ENCODE data around the gene SLFN14. TPM values are rescaled to one million over a fixed set of nuclear protein-coding genes. Genes with fewer than 3 reads are reported as not detected.

Gene SLFN14
- total and polyA plus RNA-seq, 2 of the 4 experiments (the other 2 are of a cell fraction), result not detected

- Histone ChIP-seq H3K9me3 (ENCODE audit: control insufficient read depth, insufficient read depth, low read length) (no peaks in the 10 kb centered on the region), H3K4me3 (ENCODE audit: insufficient read depth, low read depth, low read length) (no peak overlapping the region), H2AK9ac (replicated peaks; ENCODE audit: low read depth, low read length, poor library complexity) (no peak overlapping the region), H4K20me1 (ENCODE audit: insufficient read depth, low read length) (no peaks in the 10 kb centered on the region), H4K5ac (ENCODE audit: low read depth, low read length) (no peak overlapping the region), H3K9me1 (ENCODE audit: insufficient read depth, low read length) (no peaks in the 10 kb centered on the region), H3K36me3 (ENCODE audit: control insufficient read depth, insufficient read depth, low read length) (no peaks in the 10 kb centered on the region), H3K56ac (ENCODE audit: extremely low read depth, insufficient read depth, low read length) (no peak overlapping the region), H2AK5ac (ENCODE audit: low read depth, low read length) (no peak overlapping the region), H3K18ac (ENCODE audit: low read depth, low read length) (no peak overlapping the region), H2BK20ac (ENCODE audit: low read depth, low read length) (no peak overlapping the region), H4K91ac (ENCODE audit: insufficient read depth, low read depth, low read length) (no peak overlapping the region), H3K79me1 (ENCODE audit: low read depth in 1 of 2, low read length in 2 of 2) (no peaks in the 10 kb centered on the region), H3K4ac (ENCODE audit: low read depth, low read length) (no peak overlapping the region), H2AFZ (replicated peaks; ENCODE audit: low read length, poor library complexity) (no peak overlapping the region), H3K9ac (ENCODE audit: low read depth, low read length) (no peak overlapping the region), H3K23ac (ENCODE audit: low read depth, low read length) (no peak overlapping the region), H3K4me1 (ENCODE audit: control insufficient read depth, insufficient read depth, low read length) (no peaks in the 10 kb centered on the region), H2BK120ac (ENCODE audit: low read depth, low read length) (no peak overlapping the region), H3K27ac (ENCODE audit: insufficient read depth, low read length) (no peak overlapping the region), H3K14ac (replicated peaks; ENCODE audit: low read depth, low read length) (no peak overlapping the region), H3K27me3 (ENCODE audit: control insufficient read depth, insufficient read depth, low read length) (peaks cover 16% of the 10 kb centered on the region), H2BK15ac (ENCODE audit: low read depth, low read length) (no peak overlapping the region), H4K8ac (ENCODE audit: low read depth in 2 of 2, low read length in 2 of 2) (no peak overlapping the region), H2BK5ac (ENCODE audit: low read depth, low read length, poor library complexity, severe bottlenecking) (no peak overlapping the region), H3K4me2 (ENCODE audit: low read depth, low read length) (no peak overlapping the region)
- ChIA-PET CTCF (no interaction called here), POLR2A (ENCODE audit: unreplicated experiment) (no interaction called here)
- no TSS peak for BruUV-seq (replicated peaks)
- in situ Hi-C loops (cut with MboI; ENCODE audit: low sequenced_read_pairs), result no loop called here
- intact Hi-C loops (cut with micrococcal nuclease), result no loop called here
- no CpG with 5 or more reads among the region's 2 CpGs for WGBS, 2 experiments (ENCODE audit: extremely low coverage in 2 of 2, insufficient read length in 1 of 2)
- no peak for ATAC-seq (ENCODE audit: low read depth)
- dilution Hi-C loops (cut with HindIII; ENCODE audit: low sequenced_read_pairs, unreplicated experiment), result no loop called here
- no peak for DNase-seq
- no peak for TF ChIP-seq MAZ (IDR thresholded peaks at IDR 0.05; ENCODE audit: borderline replicate concordance, low read depth, low read length)
- TF ChIP-seq RFX5 (IDR thresholded peaks at IDR 0.05; ENCODE audit: low read depth, low read length), result no peak
- TF ChIP-seq ELK1 (IDR thresholded peaks at IDR 0.05; ENCODE audit: borderline replicate concordance, low read depth, low read length), result no peak
Observed at GRCh38 chr17:35559495-35560210, 966 bp downstream of the SLFN14 start.

Measured in IMR-90 (cell line).